HG02798 (cell line): ENCODE data around the gene HYLS1.

Experiments
- ATAC-seq: cut with Tn5 transposase; IDR thresholded peaks from one replicate; pipeline ENCODE4 v1.9.1; 2021; ENCODE audit warnings: mild to moderate bottlenecking; ENCODE audit not compliant: unreplicated experiment, poor library complexity

The HYLS1 gene

GRCh38 chr11:125931668-125932067 lies 44.2 kb downstream of the HYLS1 start:
- no peak for ATAC-seq

DNA sequence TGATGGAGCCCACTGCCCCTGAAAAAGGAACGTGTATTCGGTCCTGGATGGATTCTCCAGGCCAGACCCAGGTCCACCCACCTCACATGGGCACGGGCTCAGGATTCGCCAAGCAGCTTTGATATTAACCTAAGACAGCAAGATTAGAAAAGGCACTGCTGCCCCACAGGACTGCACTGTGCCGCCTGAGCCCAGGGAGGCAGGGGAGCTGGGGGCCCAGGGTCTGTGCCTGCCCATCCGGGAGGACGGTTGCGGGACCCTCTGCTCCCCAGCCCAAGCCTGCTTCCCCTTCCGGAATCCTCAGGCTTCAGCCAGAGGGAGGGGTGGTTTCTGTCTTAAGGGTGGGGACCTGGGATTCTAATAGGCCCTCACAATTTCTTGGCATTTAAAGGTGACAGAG lies 44.8 kb downstream of the HYLS1 start:
- no peak for ATAC-seq

GRCh38 chr11:125933030-125933813 lies 45.8 kb downstream of the HYLS1 start:
- no peak for ATAC-seq

DNA sequence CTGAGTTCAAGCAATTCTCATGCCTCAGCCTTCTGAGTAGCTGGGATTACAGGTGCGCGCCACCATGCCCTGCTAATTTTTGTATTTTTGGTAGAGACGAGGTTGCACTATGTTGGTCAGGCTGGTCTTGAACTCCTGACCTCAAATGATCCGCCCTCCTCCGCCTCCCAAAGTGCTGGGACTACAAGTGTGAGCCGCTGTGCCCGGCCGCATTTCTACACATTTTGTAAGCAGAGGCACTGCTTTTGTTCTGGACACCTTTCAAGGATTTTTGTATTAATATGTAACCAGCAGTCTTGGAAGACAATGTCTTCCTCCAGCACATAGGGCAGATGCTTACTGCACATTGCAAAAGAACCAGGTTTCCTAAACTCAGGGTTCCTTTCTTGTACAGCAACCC lies 47.0 kb downstream of the HYLS1 start:
- no peak for ATAC-seq

GRCh38 chr11:125935056-125935455 lies 47.6 kb downstream of the HYLS1 start:
- ATAC-seq: no peak

DNA sequence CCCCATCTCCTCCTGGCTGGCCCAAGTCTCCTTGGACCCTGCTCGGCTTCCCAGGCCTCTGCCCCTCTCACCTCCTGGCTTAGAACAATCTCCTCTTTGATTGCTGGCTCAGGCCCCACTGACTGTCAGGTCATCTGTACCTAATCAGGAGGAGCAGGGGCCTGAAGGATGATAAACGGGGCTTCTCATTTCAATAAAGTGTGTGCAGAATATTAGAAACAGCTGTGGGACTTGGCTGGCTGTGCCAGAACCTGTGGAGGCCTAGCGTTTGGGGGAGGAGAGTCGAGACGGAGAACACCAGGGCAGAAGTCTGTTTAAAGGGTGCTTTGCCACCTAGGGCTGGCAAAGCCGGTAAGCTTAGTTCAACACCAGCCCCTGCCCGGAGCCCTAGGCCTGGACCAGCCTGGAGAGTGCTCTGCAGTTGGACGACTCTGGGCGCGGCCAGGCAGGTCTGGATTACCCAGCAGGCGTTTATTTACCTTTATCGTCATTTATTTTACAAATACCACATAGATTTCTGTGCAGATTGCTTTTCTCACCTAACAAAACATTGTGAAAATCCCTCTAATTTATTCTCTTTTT lies 48.2 kb downstream of the HYLS1 start:
- ATAC-seq: no peak

DNA sequence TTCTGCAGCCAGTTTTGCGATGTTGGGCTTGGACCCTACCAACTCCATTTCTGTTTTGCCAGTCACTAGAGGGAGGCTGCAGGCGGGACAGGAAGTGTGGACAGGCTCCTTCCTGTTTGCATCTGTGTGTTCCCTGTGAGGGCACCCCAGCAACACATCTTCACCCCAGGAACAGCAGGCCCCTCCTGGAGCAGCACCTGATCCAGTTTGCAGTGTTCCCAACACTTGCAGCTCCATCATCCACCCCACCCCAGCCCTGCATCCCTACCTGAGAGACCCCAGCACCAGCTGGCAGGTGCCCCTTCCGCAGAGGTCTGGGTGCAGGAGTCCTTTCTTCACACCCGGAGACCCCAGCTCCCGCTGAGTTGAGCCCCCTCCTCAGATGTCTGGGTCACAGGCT lies 51.0 kb downstream of the HYLS1 start:
- ATAC-seq: no peak

DNA sequence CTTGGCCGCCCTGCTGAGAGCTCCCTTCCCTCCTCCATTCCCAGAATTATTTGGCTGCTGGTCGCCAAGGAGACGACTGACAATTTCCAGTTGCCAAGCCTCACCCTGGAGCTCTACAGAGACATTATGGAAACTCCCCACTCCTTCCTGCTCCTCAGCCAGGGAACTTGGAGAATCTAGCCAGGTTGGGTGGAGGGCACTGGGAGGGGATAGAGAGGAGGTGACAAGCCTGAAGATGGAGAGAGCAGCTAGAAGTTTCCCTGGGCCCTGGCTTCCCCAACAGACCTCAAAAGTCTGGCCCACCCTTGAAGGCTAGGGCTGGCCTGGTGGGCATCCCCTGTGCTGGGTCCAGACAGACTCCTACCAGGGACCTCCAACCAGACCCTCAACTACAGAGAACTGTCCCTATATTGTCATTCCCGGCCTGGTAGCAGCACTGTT lies 51.6 kb downstream of the HYLS1 start:
- ATAC-seq: no peak

- no peak for ATAC-seq
Measured at GRCh38 chr11:125940145-125940544, 52.7 kb downstream of the HYLS1 start.

DNA sequence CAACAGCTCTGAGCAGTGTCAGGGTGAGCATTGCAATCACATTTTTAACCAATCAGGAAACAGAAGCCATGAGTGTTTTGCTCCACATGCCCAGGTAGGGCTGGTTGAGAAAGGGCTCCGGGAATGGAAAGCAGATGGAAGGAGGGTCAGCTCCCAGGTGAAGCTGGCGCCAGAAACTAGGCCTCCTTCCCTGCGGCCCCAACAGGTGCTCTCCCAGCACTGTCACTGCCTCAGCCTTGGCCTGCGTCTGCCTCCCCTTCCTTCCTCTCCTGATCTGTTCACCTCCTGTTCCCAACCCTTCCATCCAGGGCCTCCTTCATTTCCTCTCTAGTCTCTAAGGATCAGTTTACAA lies 53.8 kb downstream of the HYLS1 start:
- ATAC-seq: no peak

DNA sequence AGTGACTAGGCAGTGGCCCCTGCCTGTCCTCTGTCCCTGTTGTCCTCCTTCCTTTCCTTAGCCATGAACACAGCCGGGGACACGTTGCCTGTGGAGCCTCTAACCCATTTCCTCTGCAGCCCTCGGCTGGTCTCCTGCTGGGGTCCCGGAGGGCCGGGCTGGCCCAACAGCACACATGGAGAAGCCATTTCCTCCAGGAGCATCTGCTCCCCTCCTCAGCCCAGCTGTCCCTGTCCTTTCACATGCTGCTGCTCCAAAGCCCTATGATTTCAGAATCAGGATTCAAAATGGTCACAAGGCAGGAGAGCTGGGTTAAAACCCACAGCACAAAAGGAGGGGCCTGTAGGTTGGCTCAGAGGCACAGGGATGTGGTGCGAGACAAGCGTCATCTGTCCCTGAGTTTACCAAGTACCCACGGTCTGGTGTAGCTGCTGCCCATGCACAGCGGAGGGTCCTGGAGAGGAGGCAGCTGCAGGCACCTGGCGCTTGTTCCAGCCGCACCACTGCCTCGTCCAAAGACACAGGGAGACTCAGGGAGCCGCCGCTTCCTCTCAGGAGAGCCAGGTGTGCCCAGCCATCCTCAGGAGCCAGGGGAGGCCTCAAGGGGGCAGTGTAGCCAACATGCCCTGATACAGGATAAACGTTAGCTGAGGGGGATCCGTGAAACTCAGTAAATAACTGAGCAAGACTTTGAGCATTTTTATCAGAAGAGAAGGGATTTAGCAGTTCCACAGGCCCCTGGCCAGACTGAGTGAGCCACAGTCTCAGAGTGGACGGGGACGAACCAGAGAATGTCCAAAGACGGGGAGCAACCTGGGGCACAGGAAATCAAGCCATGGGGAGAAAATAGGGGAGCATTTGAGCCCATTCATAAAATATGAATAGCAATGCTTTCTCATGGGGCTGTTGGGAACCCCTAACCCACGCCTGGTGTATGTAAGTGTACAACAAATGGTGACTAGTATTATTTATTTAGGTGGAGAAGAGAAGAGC lies 54.4 kb downstream of the HYLS1 start:
- peak; percentile 54 for ATAC-seq

GRCh38 chr11:125942771-125943428 lies 55.4 kb downstream of the HYLS1 start:
- ATAC-seq: no peak

GRCh38 chr11:125943661-125944349 lies 56.3 kb downstream of the HYLS1 start:
- no peak for ATAC-seq

DNA sequence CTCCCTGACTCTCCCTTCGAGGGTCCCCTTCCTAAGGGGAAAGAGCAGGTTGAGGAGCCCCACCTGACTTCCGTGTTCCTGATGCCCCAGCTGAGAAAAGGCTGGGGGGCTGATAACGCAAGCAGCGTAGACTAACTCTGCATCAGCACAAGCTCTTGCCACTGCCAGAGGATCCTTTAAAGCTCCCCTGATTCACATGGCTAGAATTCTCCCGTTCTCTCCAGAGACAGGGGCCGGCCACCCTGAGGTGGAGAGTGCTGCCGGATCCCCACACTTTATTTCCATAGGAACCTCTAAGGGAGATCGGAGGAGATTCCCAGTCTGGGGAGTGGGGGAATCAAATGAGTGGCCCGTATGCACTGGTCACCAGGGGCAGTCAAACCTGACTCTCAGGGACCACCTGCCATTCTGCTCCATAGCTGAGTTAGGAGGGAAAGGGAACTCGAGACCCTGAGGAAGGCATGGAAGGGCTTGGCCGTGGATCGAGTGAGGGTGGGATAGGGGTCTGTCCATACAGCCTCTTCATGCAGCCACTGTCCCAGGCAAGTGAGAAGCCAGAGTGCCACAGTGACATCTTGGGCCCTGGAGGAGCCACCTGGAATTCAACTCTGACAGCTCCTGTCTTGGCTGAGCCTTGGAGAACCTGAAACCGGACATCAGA lies 57.0 kb downstream of the HYLS1 start:
- no peak for ATAC-seq

DNA sequence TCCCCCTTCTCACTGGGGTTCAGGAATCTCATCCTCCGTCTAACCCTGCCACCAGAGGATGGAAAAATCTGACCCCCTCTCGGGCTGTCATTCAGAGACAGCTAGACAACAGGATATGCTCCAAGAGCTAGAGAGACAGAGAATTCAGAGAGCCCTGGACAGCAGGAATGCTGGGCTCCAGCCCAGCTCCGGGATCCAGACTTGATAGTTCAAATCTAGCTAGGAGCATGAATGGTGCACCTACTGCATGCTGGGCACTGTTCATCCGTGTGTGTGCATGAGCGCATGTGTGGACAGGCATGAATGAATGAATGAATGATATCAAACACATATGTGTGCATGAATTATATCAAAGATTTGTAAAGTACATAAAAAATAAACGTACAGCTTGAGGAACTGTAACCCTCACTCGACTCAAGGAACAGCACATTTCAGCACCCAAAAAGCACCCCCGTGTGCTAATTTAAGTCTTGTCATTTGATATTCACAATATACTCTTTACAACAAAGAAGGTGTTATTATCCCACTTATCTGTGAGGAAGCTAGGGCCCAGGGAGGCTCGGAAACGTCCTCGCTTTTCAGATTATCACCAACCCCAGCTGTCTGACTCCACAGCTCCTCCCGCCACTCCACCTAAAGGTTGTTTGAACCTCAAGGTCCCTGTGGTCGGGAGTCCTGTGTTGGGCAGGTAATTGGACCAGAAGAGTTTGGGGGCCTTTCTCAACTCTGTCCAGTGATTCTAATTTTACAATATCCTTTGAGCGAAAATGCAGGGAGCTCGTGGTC lies 57.7 kb downstream of the HYLS1 start:
- no peak for ATAC-seq

- no peak for ATAC-seq
Measured at GRCh38 chr11:125945797-125946520, 58.5 kb downstream of the HYLS1 start, which contains the start of gene VSIG10L2. Gene VSIG10L2 (plus strand): TSS chr11:125946044. CDS start chr11:125946056, 12 bp downstream.

- no peak for ATAC-seq
Measured at GRCh38 chr11:125946712-125947418, 59.4 kb downstream of the HYLS1 start.
